Cardiac muscle cell (in vitro differentiated cells and primary cell): Measurements from ENCODE around the gene TBC1D7. TPM values are rescaled to one million over a fixed set of nuclear protein-coding genes. Genes with fewer than 3 reads are reported as not detected.

Experiments used
- DNase-seq, 2 donors: peaks; one replicate each; pipeline versions ENCODE4 v3.0.0 to v3.0.0-alpha.2; 2010 to 2017; ENCODE audit warnings: low read depth in 1 of 2, low spot score in 1 of 2
- H3K27ac ChIP-seq: fragments of 200-600 bp; sonication (generic); 2 replicates; pipeline ENCODE4 v1.5.1; 2016
- H3K27me3 ChIP-seq: fragments of 200-600 bp; sonication (generic); 2 replicates; pipeline ENCODE4 v1.6.0; 2016; ENCODE audit warnings: control low read depth
- H3K36me3 ChIP-seq: fragments of 200-600 bp; sonication (generic); 2 replicates; pipeline ENCODE4 v1.5.1; 2016; ENCODE audit warnings: control low read depth
- H3K4me1 ChIP-seq: fragments of 200-600 bp; sonication (generic); 2 replicates; pipeline ENCODE4 v1.8.1; 2017; ENCODE audit warnings: low read depth, mild to moderate bottlenecking, mixed run types
- H3K4me3 ChIP-seq: fragments of 200-600 bp; sonication (generic); 2 replicates; pipeline ENCODE4 v1.5.1; 2016; ENCODE audit warnings: mild to moderate bottlenecking
- H3K9me3 ChIP-seq: fragments of 200-600 bp; sonication (generic); 2 replicates; pipeline ENCODE4 v1.5.1; 2017; ENCODE audit warnings: low read depth, mild to moderate bottlenecking, control low read depth
- CTCF ChIP-seq: IDR thresholded peaks from 2 replicates; pipeline ENCODE4 v1.5.1; 2012; ENCODE audit warnings: low read depth, mild to moderate bottlenecking, low read length
- polyA plus RNA-seq: library from polyadenylated mRNA; unstranded; fragments of >200 nt; fragmentation: Nextera tagmentation; extraction: Ambion mirVana; gene quantifications from 2 replicates; pipeline ENCODE4 v1.2.1, GENCODE V29; 2016
- total RNA-seq: library from RNA; depleted of rRNA; stranded (reverse); fragments of >200 nt; gene quantifications from 2 replicates; pipeline ENCODE4 v1.2.3, GENCODE V29; 2016

Gene TBC1D7
- total and polyA plus RNA-seq, 2 experiments from 2014 or later, result 36.8 to 84.5 TPM

- Histone ChIP-seq H3K4me1 (peaks cover 65% of the 10 kb centered on the region), H3K36me3 (no peaks in the 10 kb centered on the region), H3K27ac (no peak overlapping the region), H3K27me3 (no peaks in the 10 kb centered on the region), H3K9me3 (no peaks in the 10 kb centered on the region), H3K4me3 (no peak overlapping the region)
- no peak for TF ChIP-seq CTCF
- DNase-seq, result no peak
Observed at GRCh38 chr6:13355999-13356785, 27.9 kb upstream of the TBC1D7 start.

GRCh38 chr6:13355043-13355945 is 27.0 kb upstream of the TBC1D7 start:
- Histone ChIP-seq H3K4me1 (peaks cover 62% of the 10 kb centered on the region), H3K9me3 (no peaks in the 10 kb centered on the region), H3K27me3 (no peaks in the 10 kb centered on the region), H3K4me3 (no peak overlapping the region), H3K27ac (peak overlapping the region; percentile 82), H3K36me3 (no peaks in the 10 kb centered on the region)
- peak in 1 of 2 donors; percentile 97 for DNase-seq
- no peak for TF ChIP-seq CTCF

GRCh38 chr6:13354331-13355042 is 26.1 kb upstream of the TBC1D7 start:
- Histone ChIP-seq H3K27me3 (no peaks in the 10 kb centered on the region), H3K9me3 (no peaks in the 10 kb centered on the region), H3K36me3 (no peaks in the 10 kb centered on the region), H3K4me1 (peaks cover 56% of the 10 kb centered on the region), H3K4me3 (no peak overlapping the region), H3K27ac (peak overlapping the region; percentile 82)
- TF ChIP-seq CTCF, result no peak
- peak; percentile 55 to 88 for DNase-seq

- no peak for TF ChIP-seq CTCF
- Histone ChIP-seq H3K36me3 (no peaks in the 10 kb centered on the region), H3K4me1 (peaks cover 56% of the 10 kb centered on the region), H3K27ac (no peak overlapping the region), H3K27me3 (no peaks in the 10 kb centered on the region), H3K9me3 (no peaks in the 10 kb centered on the region), H3K4me3 (no peak overlapping the region)
- DNase-seq, result no peak
Observed at GRCh38 chr6:13352165-13352564, 23.8 kb upstream of the TBC1D7 start.

- Histone ChIP-seq H3K27ac (peak overlapping the region; percentile 66), H3K36me3 (no peaks in the 10 kb centered on the region), H3K9me3 (no peaks in the 10 kb centered on the region), H3K4me3 (no peak overlapping the region), H3K27me3 (no peaks in the 10 kb centered on the region), H3K4me1 (peaks cover 50% of the 10 kb centered on the region)
- DNase-seq, result peak in 1 of 2 donors; percentile 84
- TF ChIP-seq CTCF, result no peak
Observed at GRCh38 chr6:13351271-13351670, 22.9 kb upstream of the TBC1D7 start.
